Measurements from ENCODE around the gene FOXL2NB. TPM values are rescaled to one million over a fixed set of nuclear protein-coding genes. Genes with fewer than 3 reads are reported as not detected.

FOXL2NB gene
- total RNA-seq, 1 experiment from 2014 or later, result 2.2 TPM

DNA sequence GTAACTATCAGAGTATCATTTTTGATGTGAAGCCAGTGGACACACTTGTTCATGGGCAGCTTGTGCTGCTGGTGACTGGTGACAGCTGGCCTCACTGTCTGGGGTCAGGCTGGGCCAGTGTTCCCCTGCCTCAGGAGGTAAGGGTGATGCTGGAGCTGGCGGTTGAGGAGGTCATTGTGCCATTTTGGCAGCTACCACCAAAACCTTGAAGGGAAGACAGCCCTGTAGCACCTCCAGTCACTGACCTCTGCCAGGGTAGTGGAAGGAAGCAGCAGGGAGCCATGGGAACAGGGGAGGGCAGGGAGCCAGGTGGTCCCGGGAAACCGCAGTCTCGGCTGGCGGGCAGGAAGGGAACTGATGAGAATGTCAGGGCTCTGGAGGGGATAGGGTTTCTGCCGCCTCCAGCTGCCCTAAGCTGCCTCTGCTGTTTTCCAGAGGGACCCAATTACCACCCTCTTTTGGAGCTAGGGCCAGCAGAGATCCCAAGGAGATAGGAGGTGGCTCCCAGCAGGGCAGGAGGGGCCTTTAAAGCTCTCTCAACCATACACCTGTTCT, 24.8 kb downstream of the FOXL2NB start:
- Mint-ChIP-seq H3K9me3 (ENCODE audit: unreplicated experiment) (no peaks in the 10 kb centered on the region), H3K27ac (ENCODE audit: unreplicated experiment) (no peak overlapping the region), H3K4me1 (ENCODE audit: low read depth, unreplicated experiment) (no peaks in the 10 kb centered on the region), H3K36me3 (ENCODE audit: insufficient read depth, unreplicated experiment) (no peaks in the 10 kb centered on the region), H3K4me3 (ENCODE audit: unreplicated experiment) (no peak overlapping the region), H3K27me3 (ENCODE audit: insufficient read depth, unreplicated experiment) (peaks cover 5% of the 10 kb centered on the region)
- no TSS peak for BruUV-seq (replicated peaks)
- ChIA-PET CTCF (no interaction called here), POLR2A (no interaction called here)
- TF ChIP-seq, protein P1, sequence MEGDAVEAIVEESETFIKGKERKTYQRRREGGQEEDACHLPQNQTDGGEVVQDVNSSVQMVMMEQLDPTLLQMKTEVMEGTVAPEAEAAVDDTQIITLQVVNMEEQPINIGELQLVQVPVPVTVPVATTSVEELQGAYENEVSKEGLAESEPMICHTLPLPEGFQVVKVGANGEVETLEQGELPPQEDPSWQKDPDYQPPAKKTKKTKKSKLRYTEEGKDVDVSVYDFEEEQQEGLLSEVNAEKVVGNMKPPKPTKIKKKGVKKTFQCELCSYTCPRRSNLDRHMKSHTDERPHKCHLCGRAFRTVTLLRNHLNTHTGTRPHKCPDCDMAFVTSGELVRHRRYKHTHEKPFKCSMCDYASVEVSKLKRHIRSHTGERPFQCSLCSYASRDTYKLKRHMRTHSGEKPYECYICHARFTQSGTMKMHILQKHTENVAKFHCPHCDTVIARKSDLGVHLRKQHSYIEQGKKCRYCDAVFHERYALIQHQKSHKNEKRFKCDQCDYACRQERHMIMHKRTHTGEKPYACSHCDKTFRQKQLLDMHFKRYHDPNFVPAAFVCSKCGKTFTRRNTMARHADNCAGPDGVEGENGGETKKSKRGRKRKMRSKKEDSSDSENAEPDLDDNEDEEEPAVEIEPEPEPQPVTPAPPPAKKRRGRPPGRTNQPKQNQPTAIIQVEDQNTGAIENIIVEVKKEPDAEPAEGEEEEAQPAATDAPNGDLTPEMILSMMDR (IDR thresholded peaks at IDR 0.05; ENCODE audit: insufficient read depth in 1 of 2, low read depth in 1 of 2, low read length in 1 of 2, severe bottlenecking in 1 of 2, unreplicated experiment in 1 of 2), result no peak
- Histone ChIP-seq H3K9me3 (no peaks in the 10 kb centered on the region), H3K4me3 (ENCODE audit: low read depth, low read length) (no peak overlapping the region), H3K27me3 (replicated peaks; ENCODE audit: control insufficient read depth, insufficient read depth, low read length) (no peaks in the 10 kb centered on the region), H3K36me3 (ENCODE audit: control insufficient read depth, insufficient read depth, low read length) (no peaks in the 10 kb centered on the region), H3K4me1 (no peaks in the 10 kb centered on the region)
- intact Hi-C loops (cut with micrococcal nuclease; ENCODE audit: unreplicated experiment), result no loop called here
- no peak for DNase-seq

DNA sequence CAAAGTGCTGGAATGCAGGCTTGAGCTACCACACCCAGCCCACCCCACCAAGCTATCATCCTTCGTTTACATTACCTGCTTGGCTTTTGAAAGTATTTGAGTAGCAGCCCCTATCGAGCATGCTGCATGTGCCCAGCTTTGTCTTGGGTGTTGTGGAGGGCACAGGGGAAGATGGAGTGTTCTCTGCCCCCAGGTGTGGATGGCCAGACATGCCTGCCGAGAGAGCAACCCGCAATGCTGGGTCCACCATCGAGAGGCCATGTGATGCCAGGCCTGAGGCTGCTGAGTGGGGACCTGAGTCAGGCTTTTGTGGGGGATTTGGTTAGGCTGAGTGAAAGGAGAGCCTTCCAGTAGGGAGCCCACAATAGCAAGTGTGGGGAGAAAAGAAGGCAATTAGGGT, 25.9 kb downstream of the FOXL2NB start:
- intact Hi-C loops (cut with micrococcal nuclease; ENCODE audit: unreplicated experiment), result no loop called here
- Mint-ChIP-seq H3K27me3 (ENCODE audit: insufficient read depth, unreplicated experiment) (peaks cover 4% of the 10 kb centered on the region), H3K36me3 (ENCODE audit: insufficient read depth, unreplicated experiment) (no peaks in the 10 kb centered on the region), H3K4me1 (ENCODE audit: low read depth, unreplicated experiment) (no peaks in the 10 kb centered on the region), H3K9me3 (ENCODE audit: unreplicated experiment) (no peaks in the 10 kb centered on the region), H3K27ac (ENCODE audit: unreplicated experiment) (no peak overlapping the region), H3K4me3 (ENCODE audit: unreplicated experiment) (no peak overlapping the region)
- Histone ChIP-seq H3K9me3 (no peaks in the 10 kb centered on the region), H3K4me1 (no peaks in the 10 kb centered on the region), H3K36me3 (ENCODE audit: control insufficient read depth, insufficient read depth, low read length) (no peaks in the 10 kb centered on the region), H3K27me3 (replicated peaks; ENCODE audit: control insufficient read depth, insufficient read depth, low read length) (no peaks in the 10 kb centered on the region), H3K4me3 (ENCODE audit: low read depth, low read length) (no peak overlapping the region)
- POLR2A ChIA-PET, result no interaction called here
- no peak for DNase-seq
- TF ChIP-seq, protein P1 (IDR thresholded peaks at IDR 0.05; ENCODE audit: insufficient read depth in 1 of 2, low read depth in 1 of 2, low read length in 1 of 2, severe bottlenecking in 1 of 2, unreplicated experiment in 1 of 2), result no peak
- CTCF ChIA-PET, result no interaction called here
- BruUV-seq (replicated peaks), result no TSS peak

DNA sequence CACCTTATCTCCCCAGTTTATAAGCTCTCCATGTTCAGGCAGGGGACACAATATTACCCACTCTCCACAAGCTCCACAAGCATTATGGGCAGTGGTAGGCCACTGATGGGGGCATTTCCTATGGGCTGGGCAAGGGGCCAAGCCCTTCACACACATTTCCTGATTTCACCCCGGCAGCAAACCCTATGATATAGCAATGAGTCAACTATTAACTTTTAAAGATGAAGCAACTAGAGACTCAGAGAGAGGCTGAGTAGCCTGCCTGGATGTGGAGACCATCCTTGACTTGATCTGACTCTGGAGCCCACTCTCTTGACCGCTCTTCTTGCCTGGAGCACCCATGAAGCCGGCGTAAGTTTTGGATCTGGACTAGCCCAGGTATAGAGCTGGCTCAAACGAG, 27.4 kb downstream of the FOXL2NB start:
- intact Hi-C loops (cut with micrococcal nuclease; ENCODE audit: unreplicated experiment), result no loop called here
- Mint-ChIP-seq H3K9me3 (ENCODE audit: unreplicated experiment) (no peaks in the 10 kb centered on the region), H3K4me3 (ENCODE audit: unreplicated experiment) (no peak overlapping the region), H3K4me1 (ENCODE audit: low read depth, unreplicated experiment) (no peaks in the 10 kb centered on the region), H3K27me3 (ENCODE audit: insufficient read depth, unreplicated experiment) (peaks cover 2% of the 10 kb centered on the region), H3K36me3 (ENCODE audit: insufficient read depth, unreplicated experiment) (no peaks in the 10 kb centered on the region), H3K27ac (ENCODE audit: unreplicated experiment) (no peak overlapping the region)
- Histone ChIP-seq H3K27me3 (replicated peaks; ENCODE audit: control insufficient read depth, insufficient read depth, low read length) (no peaks in the 10 kb centered on the region), H3K4me1 (no peaks in the 10 kb centered on the region), H3K36me3 (ENCODE audit: control insufficient read depth, insufficient read depth, low read length) (no peaks in the 10 kb centered on the region), H3K4me3 (ENCODE audit: low read depth, low read length) (no peak overlapping the region), H3K9me3 (no peaks in the 10 kb centered on the region)
- DNase-seq, result no peak
- no TSS peak for BruUV-seq (replicated peaks)
- ChIA-PET POLR2A (no interaction called here), CTCF (interaction anchor here (0.6 kb wide), 1 partner anchor 53 kb away, joined by 3 read pairs; no protein-coding TSS in a partner anchor)
- TF ChIP-seq, protein P1 (IDR thresholded peaks at IDR 0.05; ENCODE audit: insufficient read depth in 1 of 2, low read depth in 1 of 2, low read length in 1 of 2, severe bottlenecking in 1 of 2, unreplicated experiment in 1 of 2), result no peak
